Natural killer cell (primary cell): ENCODE results near the gene RBM19. TPM values are rescaled to one million over a fixed set of nuclear protein-coding genes. Genes with fewer than 3 reads are reported as not detected.

ENCODE experiments used
- ATAC-seq, 3 donors: fragments of 150-1000 bp in 2 of 3; fragments of 200-7000 bp in 1 of 3; cut with Tn5 transposase; 1 replicate in 1 of 3; 2 replicates in 2 of 3; pipeline ENCODE4 v1.10.0; 2021; ENCODE audit warnings: mild to moderate bottlenecking in 2 of 3, moderate library complexity in 2 of 3
- DNase-seq, 2 donors: peaks; one replicate each; pipeline versions ENCODE4 v3.0.0 to v3.0.0-alpha.2; 2013 to 2021; ENCODE audit warnings: mixed read lengths in 1 of 2
- H3K27ac ChIP-seq: one replicate; pipeline ENCODE4 v1.5.1; 2013; ENCODE audit warnings: mild to moderate bottlenecking, low read length
- H3K27me3 ChIP-seq: one replicate; pipeline ENCODE4 v1.6.1; 2013; ENCODE audit warnings: low read length; ENCODE audit not compliant: control insufficient read depth, insufficient read depth
- H3K36me3 ChIP-seq: one replicate; pipeline ENCODE4 v1.6.1; 2013; ENCODE audit warnings: low read length; ENCODE audit not compliant: control insufficient read depth, insufficient read depth
- H3K4me1 ChIP-seq: one replicate; pipeline ENCODE4 v1.6.1; 2013; ENCODE audit warnings: low read length; ENCODE audit not compliant: control insufficient read depth, insufficient read depth
- H3K4me3 ChIP-seq: one replicate; pipeline ENCODE4 v1.5.1; 2013; ENCODE audit warnings: low read length
- H3K9me3 ChIP-seq: one replicate; pipeline ENCODE4 v1.6.1; 2013; ENCODE audit warnings: low read length; ENCODE audit not compliant: control insufficient read depth, insufficient read depth
- H3K27ac Mint-ChIP-seq, 2 donors: one replicate each; pipeline ENCODE4 v1.8.0; 2022; ENCODE audit warnings: mild to moderate bottlenecking in 2 of 2, mixed read lengths in 2 of 2, moderate library complexity in 1 of 2
- H3K27me3 Mint-ChIP-seq, 2 donors: one replicate each; pipeline ENCODE4 v1.8.0; 2022; ENCODE audit warnings: low read depth in 2 of 2, mixed read lengths in 2 of 2
- H3K36me3 Mint-ChIP-seq: one replicate; pipeline ENCODE4 v1.8.0; 2022; ENCODE audit warnings: mixed read lengths
- H3K4me1 Mint-ChIP-seq, 2 donors: one replicate each; pipeline ENCODE4 v1.8.0; 2022; ENCODE audit warnings: mixed read lengths in 2 of 2
- H3K4me3 Mint-ChIP-seq: one replicate; pipeline ENCODE4 v1.8.0; 2022; ENCODE audit warnings: mild to moderate bottlenecking, moderate library complexity, mixed read lengths
- H3K9me3 Mint-ChIP-seq, 2 donors: one replicate each; pipeline ENCODE4 v1.8.0; 2022; ENCODE audit warnings: mixed read lengths in 2 of 2
- WGBS: methylation state at CpG from one replicate; pipeline ENCODE4 v1.1.7; 2013; ENCODE audit warnings: missing lambda C conversion rate; ENCODE audit not compliant: insufficient coverage; 5-methylcytosine and 5-hydroxymethylcytosine counted together
- intact Hi-C: fragments of 100-400 bp; cut with micrococcal nuclease; formaldehyde crosslinking; loops from one replicate; pipeline ENCODE4 v1.14.2; 2022
- total RNA-seq, 4 donors: library from RNA; stranded (reverse); fragments of 120-200 nt in 1 of 4; gene quantifications; one replicate each; pipeline versions ENCODE4 v1.2.3 to v1.2.4, GENCODE V29; 2013 to 2022
- TF ChIP-seq, protein P1 (sequence below): fragments of 200-600 bp; IDR thresholded peaks from one replicate; pipeline ENCODE4 v1.8.0; 2022; ENCODE audit warnings: antibody characterized with exemption

The RBM19 gene
- total RNA-seq, 3 donors from 2014 or later (not counting 1 experiment from before 2014, with no cell fraction given): 49.9 to 70.6 (median 60.9) TPM

GRCh38 chr12:113991224-113992044 lies 25.3 kb upstream of the RBM19 start:
- Mint-ChIP-seq H3K27me3 (peaks cover 23 to 41% of the 10 kb centered on the region in 2 donors), H3K36me3 (no peaks in the 10 kb centered on the region)

GRCh38 chr12:113990250-113991223 lies 24.4 kb upstream of the RBM19 start:
- Histone ChIP-seq H3K27ac (no peak overlapping the region), H3K36me3 (no peaks in the 10 kb centered on the region), H3K4me1 (no peaks in the 10 kb centered on the region), H3K27me3 (no peaks in the 10 kb centered on the region), H3K9me3 (no peaks in the 10 kb centered on the region), H3K4me3 (no peak overlapping the region)
- peaks cover 23 to 41% of the 10 kb centered on the region in 2 donors for H3K27me3 Mint-ChIP-seq
- intact Hi-C loops: no loop called here
- H3K27ac Mint-ChIP-seq: no peak overlapping the region
- no peak overlapping the region for H3K4me3 Mint-ChIP-seq
- no peaks in the 10 kb centered on the region for H3K4me1 Mint-ChIP-seq
- no peaks in the 10 kb centered on the region for H3K36me3 Mint-ChIP-seq
- TF ChIP-seq, protein P1, sequence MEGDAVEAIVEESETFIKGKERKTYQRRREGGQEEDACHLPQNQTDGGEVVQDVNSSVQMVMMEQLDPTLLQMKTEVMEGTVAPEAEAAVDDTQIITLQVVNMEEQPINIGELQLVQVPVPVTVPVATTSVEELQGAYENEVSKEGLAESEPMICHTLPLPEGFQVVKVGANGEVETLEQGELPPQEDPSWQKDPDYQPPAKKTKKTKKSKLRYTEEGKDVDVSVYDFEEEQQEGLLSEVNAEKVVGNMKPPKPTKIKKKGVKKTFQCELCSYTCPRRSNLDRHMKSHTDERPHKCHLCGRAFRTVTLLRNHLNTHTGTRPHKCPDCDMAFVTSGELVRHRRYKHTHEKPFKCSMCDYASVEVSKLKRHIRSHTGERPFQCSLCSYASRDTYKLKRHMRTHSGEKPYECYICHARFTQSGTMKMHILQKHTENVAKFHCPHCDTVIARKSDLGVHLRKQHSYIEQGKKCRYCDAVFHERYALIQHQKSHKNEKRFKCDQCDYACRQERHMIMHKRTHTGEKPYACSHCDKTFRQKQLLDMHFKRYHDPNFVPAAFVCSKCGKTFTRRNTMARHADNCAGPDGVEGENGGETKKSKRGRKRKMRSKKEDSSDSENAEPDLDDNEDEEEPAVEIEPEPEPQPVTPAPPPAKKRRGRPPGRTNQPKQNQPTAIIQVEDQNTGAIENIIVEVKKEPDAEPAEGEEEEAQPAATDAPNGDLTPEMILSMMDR: no peak
- H3K9me3 Mint-ChIP-seq: no peaks in the 10 kb centered on the region
- no peak for ATAC-seq
- 29% methylated on average over 7 of the region's 10 CpGs for WGBS
- DNase-seq: no peak

More at GRCh38 chr12:113991224-113992044, 25.3 kb upstream of the RBM19 start:
- intact Hi-C loops: no loop called here
- H3K4me3 ChIP-seq: no peak overlapping the region
- H3K9me3 ChIP-seq: no peaks in the 10 kb centered on the region
- Mint-ChIP-seq H3K27ac (no peak overlapping the region), H3K4me3 (no peak overlapping the region), H3K4me1 (no peaks in the 10 kb centered on the region), H3K9me3 (no peaks in the 10 kb centered on the region)
- ATAC-seq (no peak), DNase-seq (no peak)
- no peaks in the 10 kb centered on the region for H3K4me1 ChIP-seq
- H3K36me3 ChIP-seq: no peaks in the 10 kb centered on the region
- TF ChIP-seq, protein P1: no peak
- H3K27ac ChIP-seq: no peak overlapping the region
- H3K27me3 ChIP-seq: no peaks in the 10 kb centered on the region
- 68% methylated on average over 5 of the region's 6 CpGs for WGBS

- WGBS: 76% methylated on average over 4 of the region's 4 CpGs
- H3K27ac ChIP-seq: no peak overlapping the region
- peaks cover 21 to 41% of the 10 kb centered on the region in 2 donors for H3K27me3 Mint-ChIP-seq
- TF ChIP-seq, protein P1: no peak
- ATAC-seq (no peak), DNase-seq (no peak)
- no peaks in the 10 kb centered on the region for H3K36me3 ChIP-seq
- H3K4me3 Mint-ChIP-seq: no peak overlapping the region
- H3K4me1 Mint-ChIP-seq: no peaks in the 10 kb centered on the region
- H3K4me1 ChIP-seq: no peaks in the 10 kb centered on the region
- no peaks in the 10 kb centered on the region for H3K9me3 Mint-ChIP-seq
- no peak overlapping the region for H3K27ac Mint-ChIP-seq
- intact Hi-C loops: no loop called here
- H3K9me3 ChIP-seq: no peaks in the 10 kb centered on the region
- no peak overlapping the region for H3K4me3 ChIP-seq
- no peaks in the 10 kb centered on the region for H3K36me3 Mint-ChIP-seq
- no peaks in the 10 kb centered on the region for H3K27me3 ChIP-seq
These were observed 22.9 kb upstream of the RBM19 start for GRCh38 chr12:113988976-113989375.
